ENCODE data around the gene DDX3X.
"Not testable (repeated sequence)": the region's sequence is repeated elsewhere in the genome, so short reads cannot be mapped to it uniquely, and the experiment has no call there.

DDX3X gene

DNA sequence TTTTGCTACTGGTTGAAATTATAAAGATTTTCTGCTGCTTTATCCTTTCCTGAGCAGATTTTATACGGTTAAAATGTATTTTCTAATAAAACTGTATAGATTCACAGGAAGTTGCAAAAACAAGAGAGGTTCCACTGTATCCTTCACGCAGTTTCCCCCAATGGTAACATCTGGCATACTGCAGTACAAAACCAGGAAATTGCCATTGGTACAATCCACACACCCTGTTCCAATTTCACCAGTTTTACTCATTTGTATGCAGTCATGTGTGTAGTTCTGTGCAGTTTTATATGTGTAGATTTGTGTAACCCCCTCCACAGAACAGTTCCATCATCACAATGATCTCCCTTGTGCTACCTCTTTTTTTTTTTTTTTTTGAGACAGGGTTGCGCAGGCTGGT lies 20.0 kb downstream of the DDX3X start:
- TF ChIP-seq, protein P1, sequence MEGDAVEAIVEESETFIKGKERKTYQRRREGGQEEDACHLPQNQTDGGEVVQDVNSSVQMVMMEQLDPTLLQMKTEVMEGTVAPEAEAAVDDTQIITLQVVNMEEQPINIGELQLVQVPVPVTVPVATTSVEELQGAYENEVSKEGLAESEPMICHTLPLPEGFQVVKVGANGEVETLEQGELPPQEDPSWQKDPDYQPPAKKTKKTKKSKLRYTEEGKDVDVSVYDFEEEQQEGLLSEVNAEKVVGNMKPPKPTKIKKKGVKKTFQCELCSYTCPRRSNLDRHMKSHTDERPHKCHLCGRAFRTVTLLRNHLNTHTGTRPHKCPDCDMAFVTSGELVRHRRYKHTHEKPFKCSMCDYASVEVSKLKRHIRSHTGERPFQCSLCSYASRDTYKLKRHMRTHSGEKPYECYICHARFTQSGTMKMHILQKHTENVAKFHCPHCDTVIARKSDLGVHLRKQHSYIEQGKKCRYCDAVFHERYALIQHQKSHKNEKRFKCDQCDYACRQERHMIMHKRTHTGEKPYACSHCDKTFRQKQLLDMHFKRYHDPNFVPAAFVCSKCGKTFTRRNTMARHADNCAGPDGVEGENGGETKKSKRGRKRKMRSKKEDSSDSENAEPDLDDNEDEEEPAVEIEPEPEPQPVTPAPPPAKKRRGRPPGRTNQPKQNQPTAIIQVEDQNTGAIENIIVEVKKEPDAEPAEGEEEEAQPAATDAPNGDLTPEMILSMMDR (IDR thresholded peaks at IDR 0.05; ENCODE audit: low read depth, low read length), result no peak
- no peak for TF ChIP-seq EZH2phosphoT487 (IDR thresholded peaks at IDR 0.05; ENCODE audit: low read depth)
- H3K27me3 ChIP-seq (ENCODE audit: low read depth, low read length), result no peaks in the 10 kb centered on the region

DNA sequence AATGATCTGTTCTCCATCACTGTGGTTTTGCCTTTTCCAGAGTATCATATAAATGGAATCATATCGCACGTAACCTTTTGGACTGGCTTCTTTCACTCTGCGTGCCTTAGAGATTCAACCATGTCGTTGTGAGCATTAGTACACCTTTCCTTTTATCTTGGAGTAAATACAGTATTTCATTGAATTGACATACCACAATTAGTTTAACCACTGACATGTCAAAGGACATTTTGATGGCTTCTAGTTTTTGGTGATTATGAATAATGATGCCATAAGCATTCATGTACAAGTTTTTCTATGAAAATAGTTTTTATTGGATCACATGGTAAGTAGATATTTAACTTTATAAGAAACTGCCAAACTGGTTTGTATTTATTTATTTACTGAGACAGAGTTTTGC lies 35.2 kb downstream of the DDX3X start:
- Histone ChIP-seq H3K27me3 (ENCODE audit: low read depth, low read length) (no peaks in the 10 kb centered on the region), H3K36me3 (replicated peaks; ENCODE audit: low read depth, low read length) (no peaks in the 10 kb centered on the region), H3K27ac (ENCODE audit: low read length) (no peak overlapping the region), H3K9ac (ENCODE audit: low read length) (no peak overlapping the region), H3K9me3 (ENCODE audit: insufficient read depth, low read length) (no peaks in the 10 kb centered on the region), H3K79me2 (ENCODE audit: low read length) (no peaks in the 10 kb centered on the region), H3K4me3 (ENCODE audit: low read length) (no peak overlapping the region), H3K4me1 (ENCODE audit: low read length) (no peaks in the 10 kb centered on the region), H4K20me1 (ENCODE audit: insufficient read depth, low read length) (no peaks in the 10 kb centered on the region), H3K4me2 (ENCODE audit: low read length) (no peak overlapping the region), H2AFZ (ENCODE audit: low read depth, low read length) (no peak overlapping the region)
- TF ChIP-seq EZH2phosphoT487 (IDR thresholded peaks at IDR 0.05; ENCODE audit: low read depth), result no peak
- TF ChIP-seq, protein P1 (IDR thresholded peaks at IDR 0.05; ENCODE audit: low read depth, low read length), result no peak

More for the DNA sequence above, 20.0 kb downstream of the DDX3X start:
- Histone ChIP-seq H3K4me2 (ENCODE audit: low read length) (no peak overlapping the region), H3K27ac (ENCODE audit: low read length) (no peak overlapping the region), H4K20me1 (ENCODE audit: insufficient read depth, low read length) (peaks cover 18% of the 10 kb centered on the region), H2AFZ (ENCODE audit: low read depth, low read length) (no peak overlapping the region), H3K4me3 (ENCODE audit: low read length) (no peak overlapping the region), H3K4me1 (ENCODE audit: low read length) (no peaks in the 10 kb centered on the region), H3K36me3 (replicated peaks; ENCODE audit: low read depth, low read length) (peaks cover 9% of the 10 kb centered on the region), H3K9me3 (ENCODE audit: insufficient read depth, low read length) (no peaks in the 10 kb centered on the region), H3K9ac (ENCODE audit: low read length) (no peak overlapping the region), H3K79me2 (ENCODE audit: low read length) (no peaks in the 10 kb centered on the region)

DNA sequence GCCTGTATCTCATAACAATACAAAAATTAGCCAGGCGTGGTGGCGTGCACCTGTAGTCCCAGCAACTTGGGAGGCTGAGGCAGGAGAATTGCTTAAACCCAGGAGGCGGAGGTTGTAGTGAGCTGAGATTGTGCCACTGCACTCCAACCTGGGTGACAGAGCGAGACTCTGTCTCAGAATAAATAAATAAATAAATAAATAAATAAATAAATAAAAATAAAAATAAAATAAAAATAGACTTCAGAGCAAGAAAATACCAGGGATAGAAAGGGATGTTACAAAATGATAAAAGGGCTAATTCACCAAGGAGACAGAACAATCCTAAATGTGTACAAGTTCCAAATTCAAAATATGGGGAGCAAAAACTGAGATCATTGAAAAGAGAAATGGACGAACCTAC lies 37.6 kb downstream of the DDX3X start:
- not testable (repeated sequence) for H3K36me3 ChIP-seq (replicated peaks; ENCODE audit: low read depth, low read length); H2AFZ ChIP-seq (ENCODE audit: low read depth, low read length); H3K4me1 ChIP-seq (ENCODE audit: low read length); H3K27me3 ChIP-seq (ENCODE audit: low read depth, low read length); H3K4me3 ChIP-seq (ENCODE audit: low read length); H3K4me2 ChIP-seq (ENCODE audit: low read length); H3K79me2 ChIP-seq (ENCODE audit: low read length); H3K27ac ChIP-seq (ENCODE audit: low read length); H4K20me1 ChIP-seq (ENCODE audit: insufficient read depth, low read length); H3K9ac ChIP-seq (ENCODE audit: low read length); H3K9me3 ChIP-seq (ENCODE audit: insufficient read depth, low read length)

DNA sequence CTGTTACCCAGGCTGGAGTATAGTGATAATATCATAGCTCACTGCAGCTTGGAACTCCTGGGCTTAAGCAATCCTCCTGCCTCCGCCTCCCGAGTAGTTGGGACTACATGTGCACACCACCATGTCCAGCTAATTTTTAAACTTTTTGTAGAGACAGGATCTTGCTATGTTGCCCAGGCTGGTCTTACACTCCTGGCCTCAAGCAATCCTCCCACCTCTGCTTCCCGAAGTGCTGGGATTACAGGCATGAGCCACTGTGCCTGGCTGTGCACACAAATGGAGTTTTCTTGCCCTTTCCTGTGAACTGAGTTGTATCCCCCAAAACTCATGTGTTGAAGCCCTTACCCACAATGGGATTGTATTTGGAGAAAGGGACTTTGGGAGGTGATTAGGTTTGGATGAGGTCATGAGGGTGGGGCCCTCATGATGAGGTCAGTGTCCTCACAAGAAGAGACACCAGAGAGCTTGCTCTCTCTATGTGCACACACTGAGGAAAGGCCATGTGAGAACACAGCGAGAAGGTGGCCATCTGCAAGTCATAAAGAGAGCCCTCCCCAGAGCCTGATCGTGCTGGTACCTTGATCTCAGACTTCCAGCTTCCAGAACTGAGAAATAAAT lies 40.1 kb downstream of the DDX3X start:
- no peak overlapping the region for H3K27ac ChIP-seq (ENCODE audit: low read length)
- no peak overlapping the region for H2AFZ ChIP-seq (ENCODE audit: low read depth, low read length)
- H3K4me3 ChIP-seq (ENCODE audit: low read length), result no peak overlapping the region
- TF ChIP-seq, protein P1 (IDR thresholded peaks at IDR 0.05; ENCODE audit: low read depth, low read length), result no peak
- no peak for TF ChIP-seq EZH2phosphoT487 (IDR thresholded peaks at IDR 0.05; ENCODE audit: low read depth)
- H3K27me3 ChIP-seq (ENCODE audit: low read depth, low read length), result no peaks in the 10 kb centered on the region
- H3K4me1 ChIP-seq (ENCODE audit: low read length), result no peaks in the 10 kb centered on the region
- H3K9me3 ChIP-seq (ENCODE audit: insufficient read depth, low read length), result no peaks in the 10 kb centered on the region
- no peaks in the 10 kb centered on the region for H3K79me2 ChIP-seq (ENCODE audit: low read length)
- no peak overlapping the region for H3K4me2 ChIP-seq (ENCODE audit: low read length)
- H3K36me3 ChIP-seq (replicated peaks; ENCODE audit: low read depth, low read length), result no peaks in the 10 kb centered on the region
- no peak overlapping the region for H3K9ac ChIP-seq (ENCODE audit: low read length)
- H4K20me1 ChIP-seq (ENCODE audit: insufficient read depth, low read length), result no peaks in the 10 kb centered on the region

Data from OCI-LY3 (cell line).